Glomerular visceral epithelial cell (primary cell): Measurements from ENCODE around the gene IGFLR1.

Source experiments
- DNase-seq: peaks from one replicate; pipeline ENCODE4 v3.0.0-alpha.2; 2016; ENCODE audit errors: extremely low spot score

Gene IGFLR1

GRCh38 chr19:35755550-35756376 lies 13.5 kb upstream of the IGFLR1 start:
- DNase-seq, result no peak

DNA sequence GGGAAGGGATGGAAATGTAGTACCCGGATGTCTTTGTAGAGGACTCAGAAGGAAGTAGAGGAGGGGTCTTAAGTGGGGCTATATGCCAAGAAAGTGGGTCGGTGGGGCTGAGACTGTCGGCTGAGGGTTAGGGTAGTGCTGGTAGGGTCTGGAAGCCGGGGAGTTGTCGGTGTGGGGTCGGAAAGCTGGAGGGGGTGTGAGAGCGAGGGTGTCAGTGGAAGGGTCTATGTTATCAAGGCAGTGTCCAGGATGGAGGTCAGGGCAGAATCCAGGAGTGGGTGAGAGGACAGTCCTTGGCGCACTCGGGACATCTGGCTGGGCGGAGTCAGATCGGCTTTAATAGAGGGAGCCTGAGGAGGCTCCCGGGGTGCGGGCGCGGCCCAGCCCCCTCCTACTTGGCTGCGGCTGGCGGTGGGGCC lies 12.9 kb upstream of the IGFLR1 start:
- no peak for DNase-seq

DNA sequence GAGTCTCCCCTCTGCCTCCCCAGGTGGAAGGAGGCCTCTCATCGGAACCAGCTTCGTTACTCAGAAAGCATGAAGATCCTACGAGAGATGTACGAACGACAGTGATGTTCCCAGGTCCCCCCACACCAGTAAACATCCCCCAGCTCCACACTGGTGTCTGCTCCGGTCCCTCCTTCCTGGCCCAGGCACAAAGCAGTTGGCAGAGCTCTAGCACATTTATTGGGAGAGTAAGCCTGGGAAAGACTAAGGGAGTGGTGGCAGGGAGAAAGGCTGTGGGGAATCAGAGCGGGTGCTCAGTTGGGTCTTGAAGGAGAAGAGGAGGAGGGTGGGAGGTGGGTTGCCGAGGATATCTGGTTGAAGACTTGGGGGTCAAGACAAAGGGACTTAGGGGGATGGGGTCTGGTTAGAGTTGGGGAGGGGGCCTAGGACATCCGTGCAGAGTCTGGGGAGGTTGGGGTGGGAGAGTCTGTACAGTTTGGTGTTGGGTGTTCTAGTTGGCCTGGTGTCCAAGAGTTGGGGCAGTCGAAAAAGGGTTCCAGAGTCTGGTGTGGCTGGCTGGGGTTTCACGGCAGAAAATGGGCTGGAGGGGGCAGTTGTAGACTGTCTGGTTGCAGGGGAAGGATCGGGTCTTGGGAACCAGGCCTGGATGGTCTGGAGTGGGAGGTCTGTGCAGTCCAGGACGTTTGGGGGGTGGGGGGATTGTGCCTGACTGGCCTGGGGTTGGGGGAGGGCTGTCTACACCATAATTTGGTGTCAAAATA lies 12.3 kb upstream of the IGFLR1 start:
- DNase-seq, result no peak

GRCh38 chr19:35753634-35754369 lies 11.6 kb upstream of the IGFLR1 start:
- no peak for DNase-seq

DNA sequence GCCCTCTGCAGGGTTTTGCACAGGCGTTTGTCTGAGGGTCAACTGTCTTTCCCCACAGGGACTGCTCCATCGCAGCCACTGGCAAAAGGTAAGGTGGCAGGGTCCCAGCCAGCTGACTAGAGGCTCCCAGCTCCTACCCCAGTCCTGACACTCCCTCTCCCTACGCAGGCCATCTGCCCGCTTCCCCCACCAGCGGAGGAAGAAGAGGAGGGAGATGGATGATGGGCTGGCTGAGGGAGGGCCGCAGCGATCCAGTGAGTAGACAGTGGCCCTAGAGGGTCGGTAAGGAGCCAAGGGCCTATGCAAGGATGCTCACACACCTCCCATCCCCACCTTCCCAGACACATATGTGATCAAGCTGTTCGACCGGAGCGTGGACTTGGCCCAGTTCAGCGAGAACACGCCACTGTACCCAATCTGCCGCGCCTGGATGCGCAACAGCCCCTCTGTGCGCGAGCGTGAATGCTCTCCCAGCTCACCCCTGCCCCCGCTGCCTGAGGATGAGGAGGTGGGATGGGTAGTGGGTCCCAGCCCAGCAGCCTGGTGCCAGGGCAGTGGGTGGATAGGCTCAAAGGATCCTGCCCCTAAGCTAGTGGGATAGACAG lies 10.6 kb upstream of the IGFLR1 start:
- DNase-seq, result no peak

- DNase-seq, result no peak
These were observed 9.8 kb upstream of the IGFLR1 start for GRCh38 chr19:35751839-35752745.

DNA sequence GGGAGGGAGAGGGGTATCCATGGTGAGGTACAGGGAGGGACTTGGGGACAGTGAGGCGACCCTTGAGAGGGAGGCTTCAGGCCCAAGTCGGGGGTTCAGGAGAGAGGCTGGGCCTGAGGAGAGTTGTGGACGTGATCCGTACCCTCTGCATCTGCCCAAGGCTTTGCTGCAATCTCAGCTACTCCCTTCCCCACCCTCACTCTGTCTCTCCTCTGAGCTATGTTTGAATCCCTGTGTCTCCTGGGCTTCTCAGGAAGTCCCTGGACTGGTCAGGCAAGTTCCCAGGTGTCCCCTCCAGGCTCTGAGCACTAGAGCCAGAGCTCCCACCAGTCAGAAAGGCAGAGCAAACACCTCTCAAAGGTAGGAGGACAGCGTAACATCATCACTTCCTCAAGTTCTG lies 7.9 kb upstream of the IGFLR1 start:
- no peak for DNase-seq

DNA sequence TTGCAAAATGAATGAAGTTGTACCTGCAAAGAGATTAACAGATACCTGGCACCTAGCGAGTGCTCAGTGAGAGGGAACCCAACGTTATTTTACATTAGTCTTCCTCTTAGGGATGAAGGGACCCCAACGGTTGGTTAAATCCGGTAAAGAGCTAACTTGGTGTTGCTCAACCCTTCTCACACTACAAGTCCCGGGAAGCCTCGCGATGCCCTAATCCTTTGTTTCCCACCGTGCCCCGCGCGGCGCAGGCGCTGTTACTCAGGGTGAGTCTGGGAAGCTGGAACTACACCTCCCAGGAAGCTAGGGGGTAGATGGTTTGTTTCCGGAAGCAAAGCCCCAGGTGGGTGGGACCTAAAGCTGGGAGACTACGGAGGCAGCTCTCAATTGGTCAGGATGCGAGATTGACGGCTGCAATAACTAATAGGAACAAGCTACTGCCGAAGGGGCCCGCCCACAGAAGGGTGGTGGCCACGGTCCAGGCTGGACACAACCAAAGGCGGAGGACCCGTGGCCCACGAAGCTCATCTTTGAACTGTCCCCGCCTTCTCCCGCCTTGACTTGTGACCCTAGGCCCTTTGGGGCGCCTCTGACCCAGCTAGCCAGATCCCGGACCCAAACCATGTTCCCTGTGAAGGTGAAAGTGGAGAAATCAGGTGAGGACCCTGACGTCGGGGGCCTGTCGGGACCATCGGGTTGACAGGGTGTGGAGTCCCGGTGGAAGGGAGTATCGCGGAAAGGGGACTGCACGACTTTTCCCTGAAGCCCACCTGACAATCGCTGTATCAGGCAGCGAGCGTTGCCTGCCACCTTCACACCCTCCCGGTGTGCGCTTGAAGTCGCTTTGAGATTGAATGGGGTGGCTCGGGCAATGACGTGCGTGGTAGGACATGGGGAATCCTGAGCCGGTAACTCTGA lies 6.1 kb upstream of the IGFLR1 start, which contains the start of gene LIN37:
Gene LIN37 (plus strand): TSS at position 471 of the 915 bp plus-strand sequence. CDS start 149 bp downstream, at position 620.
- peak; percentile 99 for DNase-seq

DNA sequence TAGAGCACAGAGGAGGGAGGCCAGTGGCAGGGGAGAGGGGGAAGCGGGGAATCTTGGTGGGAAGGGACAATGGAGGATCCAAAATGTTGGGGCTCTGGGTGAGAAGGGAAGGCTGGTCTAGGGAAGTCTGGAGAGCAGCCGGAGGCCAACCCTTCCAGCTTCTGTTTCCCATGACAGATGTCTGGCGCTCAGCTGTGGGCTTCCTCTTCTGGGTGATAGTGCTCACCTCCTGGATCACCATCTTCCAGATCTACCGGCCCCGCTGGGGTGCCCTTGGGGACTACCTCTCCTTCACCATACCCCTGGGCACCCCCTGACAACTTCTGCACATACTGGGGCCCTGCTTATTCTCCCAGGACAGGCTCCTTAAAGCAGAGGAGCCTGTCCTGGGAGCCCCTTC lies 4.3 kb upstream of the IGFLR1 start:
- no peak for DNase-seq

GRCh38 chr19:35746087-35746462 lies 3.8 kb upstream of the IGFLR1 start:
- no peak for DNase-seq

DNA sequence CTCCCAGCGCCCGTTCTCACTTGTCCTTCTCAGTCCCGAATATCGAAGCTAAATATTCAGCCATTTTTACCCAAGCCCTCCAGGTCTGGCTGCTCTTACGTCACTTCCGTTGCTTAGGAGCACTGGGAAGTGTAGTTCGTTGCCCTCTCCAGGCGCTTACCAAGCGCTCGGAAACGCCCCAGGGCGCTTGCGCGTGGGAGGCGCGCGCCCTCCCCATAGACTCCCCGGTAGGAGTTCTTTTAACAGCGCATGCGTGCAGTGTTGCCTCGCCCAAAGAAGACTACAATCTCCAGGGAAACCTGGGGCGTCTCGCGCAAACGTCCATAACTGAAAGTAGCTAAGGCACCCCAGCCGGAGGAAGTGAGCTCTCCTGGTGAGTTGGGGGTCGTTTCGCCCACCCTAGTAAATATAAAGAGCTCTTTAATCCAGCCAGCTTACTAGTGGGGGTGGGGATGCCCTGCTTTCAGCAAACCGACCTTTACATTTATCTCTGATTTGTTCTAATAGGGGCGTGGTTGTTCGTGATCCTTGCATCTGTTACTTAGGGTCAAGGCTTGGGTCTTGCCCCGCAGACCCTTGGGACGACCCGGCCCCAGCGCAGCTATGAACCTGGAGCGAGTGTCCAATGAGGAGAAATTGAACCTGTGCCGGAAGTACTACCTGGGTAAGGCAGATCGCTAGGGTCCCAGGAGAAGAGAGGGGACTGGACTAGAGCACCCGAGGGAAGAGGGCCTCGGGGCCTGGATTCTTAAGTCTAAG lies 3.3 kb upstream of the IGFLR1 start, which contains the start of the genes PSENEN and U2AF1L4:
Gene PSENEN (plus strand): TSS at position 324 of the 759 bp plus-strand sequence. CDS start 280 bp downstream, at position 604.
Gene U2AF1L4 (minus strand): TSS at position 91 of the 759 bp plus-strand sequence. CDS start 27 bp downstream, at position 64.
- peak; percentile 100 for DNase-seq

DNA sequence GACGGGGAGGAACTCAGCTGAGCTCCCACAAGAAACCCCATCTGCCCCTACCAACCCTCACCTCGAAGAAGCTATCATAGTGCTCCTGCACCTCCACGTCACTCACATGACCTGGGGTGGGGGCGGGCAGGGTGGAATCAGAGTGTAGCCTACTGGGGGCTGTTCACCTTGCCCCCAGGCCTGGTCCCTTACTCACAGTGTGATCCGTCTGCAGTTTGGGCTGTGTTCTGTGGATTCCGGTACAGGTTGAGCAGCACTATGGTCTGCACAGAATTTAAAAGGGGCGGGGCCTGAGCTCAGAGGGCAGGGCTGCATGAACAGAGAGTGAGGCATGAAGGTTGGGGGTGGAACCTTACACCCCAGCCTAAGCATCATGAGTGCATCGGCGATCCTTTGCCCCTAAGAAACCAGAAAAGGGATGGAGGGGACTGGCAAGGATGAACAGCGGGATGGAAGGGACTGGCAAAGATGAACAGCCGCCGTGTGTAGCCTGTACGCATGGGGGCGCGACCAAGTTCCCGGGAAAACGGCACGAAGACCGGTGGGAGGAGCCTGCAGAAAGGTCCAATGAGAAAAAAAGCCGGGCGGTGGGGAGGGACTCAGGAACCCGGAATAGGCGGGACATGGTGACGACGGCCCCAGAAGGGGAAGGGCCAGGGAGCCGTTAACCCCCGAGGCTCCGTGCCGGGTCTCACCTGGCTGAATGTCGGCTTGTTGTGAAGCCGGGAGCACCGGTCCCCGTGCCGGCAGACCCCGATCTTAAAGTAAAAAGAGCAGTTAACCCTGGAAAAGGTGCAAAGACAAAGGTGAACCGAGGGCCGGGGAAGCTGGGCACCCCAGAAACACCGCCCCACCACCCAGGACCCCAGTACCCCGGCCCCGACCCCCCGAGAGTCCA lies 2.4 kb upstream of the IGFLR1 start:
- DNase-seq, result peak; percentile 95

DNA sequence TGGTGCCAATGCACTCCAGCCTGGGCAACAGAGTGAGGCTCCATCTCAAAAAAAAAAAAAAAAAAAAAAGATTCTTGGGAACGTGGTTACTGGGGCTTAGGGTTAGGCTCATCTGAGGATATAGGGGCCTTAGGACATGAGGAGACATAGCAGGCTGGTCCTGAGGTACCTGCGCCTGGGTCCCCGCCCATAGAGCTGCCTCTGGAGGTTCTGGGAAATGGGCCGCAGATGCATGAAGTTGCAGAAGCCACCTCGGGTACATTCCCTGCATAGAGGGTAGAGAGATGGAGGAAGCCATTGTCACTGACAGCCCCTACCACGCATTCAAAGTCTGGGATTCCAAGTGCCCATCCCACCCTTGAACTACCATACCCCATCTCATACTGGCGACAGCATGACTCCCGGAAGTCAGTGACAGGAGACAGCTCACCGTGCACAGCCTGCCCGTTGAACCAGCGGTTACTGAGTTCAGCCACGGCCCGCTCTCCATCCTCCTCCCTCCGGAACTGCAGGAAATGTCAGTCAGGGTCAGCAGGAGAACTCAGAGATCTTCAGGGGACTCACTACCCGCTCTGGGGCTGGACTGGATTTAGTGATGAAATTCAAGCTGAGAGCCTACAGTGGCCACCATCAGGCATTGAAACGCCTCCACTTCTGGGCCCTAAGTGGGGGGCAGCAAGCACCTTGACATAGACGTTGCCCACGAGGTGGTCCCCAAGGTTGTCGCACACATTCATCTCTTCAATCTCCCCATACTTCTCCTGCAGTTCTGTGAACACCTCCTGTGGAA lies 1.6 kb upstream of the IGFLR1 start:
- no peak for DNase-seq

DNA sequence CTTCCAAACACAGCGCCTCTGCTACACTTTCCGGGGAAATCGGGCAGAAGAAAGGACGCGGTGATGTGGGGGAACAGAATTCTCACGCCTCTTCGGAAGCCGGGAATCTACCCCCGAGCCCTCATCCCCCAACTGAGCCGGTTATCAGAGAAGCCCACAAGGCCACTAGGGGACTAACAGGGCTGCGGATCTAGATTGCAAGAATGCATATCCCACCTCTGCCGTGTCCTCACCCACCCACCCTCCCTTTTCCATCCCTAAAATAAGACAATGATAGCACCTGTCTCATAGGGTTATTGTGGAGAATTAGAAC lies 1.1 kb downstream of the IGFLR1 start:
- DNase-seq, result no peak

DNA sequence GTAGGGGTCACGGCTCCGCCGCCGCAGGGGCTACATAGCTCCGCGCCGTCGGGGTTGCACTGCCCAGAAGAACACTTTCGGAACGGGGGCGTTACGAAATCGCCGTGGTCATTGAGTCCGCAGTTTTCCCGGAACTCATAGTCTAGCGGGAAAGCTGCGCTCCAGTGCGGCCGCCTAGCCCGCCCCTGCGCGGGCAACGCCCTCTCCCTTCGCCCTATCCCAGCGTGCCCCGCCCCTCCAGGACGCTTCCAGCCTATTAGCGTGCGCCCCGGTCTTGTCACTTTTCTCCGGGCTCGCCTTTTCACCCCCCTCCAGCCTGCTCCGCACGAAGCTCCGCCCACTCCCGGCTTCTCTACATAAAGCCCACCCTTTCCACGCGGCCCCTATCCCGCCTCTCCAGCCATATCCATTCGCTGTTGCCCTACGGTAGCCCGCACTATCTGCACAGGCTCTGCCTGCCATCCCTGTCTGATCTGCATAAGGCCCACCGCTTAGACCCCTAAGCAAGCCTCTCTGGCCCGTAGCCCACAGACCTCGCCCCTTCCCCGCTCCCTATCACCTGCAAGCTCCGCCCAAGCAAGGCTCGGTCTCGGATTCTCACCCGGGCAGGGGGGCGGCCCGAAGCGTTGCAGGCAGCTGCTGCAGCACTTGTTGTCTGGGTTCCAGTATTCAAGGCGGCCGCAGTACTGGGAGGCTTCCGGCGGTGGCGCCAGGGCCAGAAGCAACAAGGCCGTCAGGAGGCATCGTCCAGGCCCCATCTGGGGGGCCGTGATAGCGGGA lies 1.6 kb downstream of the IGFLR1 start:
- peak; percentile 98 for DNase-seq

DNA sequence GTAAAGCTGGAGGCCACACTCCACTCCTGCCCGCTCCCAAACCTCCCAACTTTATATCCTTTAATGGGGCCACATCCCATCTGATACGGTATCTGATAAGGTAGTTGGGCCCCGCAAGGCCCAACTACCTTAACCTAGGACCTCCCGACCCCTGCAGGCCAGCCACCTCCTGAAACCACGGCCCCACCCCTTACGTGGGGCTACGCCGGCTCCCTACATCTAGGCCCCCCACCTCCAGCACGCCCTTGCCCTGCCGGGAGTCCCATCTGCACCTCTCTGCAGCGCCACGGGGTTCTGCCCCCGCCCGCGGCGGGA lies 2.2 kb downstream of the IGFLR1 start:
- no peak for DNase-seq
